ENCODE results near the gene CMTR1. TPM values are rescaled to one million over a fixed set of nuclear protein-coding genes. Genes with fewer than 3 reads are reported as not detected.
A peak's percentile ranks its signal among the peaks of the same experiment; 100 is the strongest.

Gene CMTR1
- total and polyA plus RNA-seq, 4 donors: 4.7 to 25.5 (median 18.8) TPM

DNA sequence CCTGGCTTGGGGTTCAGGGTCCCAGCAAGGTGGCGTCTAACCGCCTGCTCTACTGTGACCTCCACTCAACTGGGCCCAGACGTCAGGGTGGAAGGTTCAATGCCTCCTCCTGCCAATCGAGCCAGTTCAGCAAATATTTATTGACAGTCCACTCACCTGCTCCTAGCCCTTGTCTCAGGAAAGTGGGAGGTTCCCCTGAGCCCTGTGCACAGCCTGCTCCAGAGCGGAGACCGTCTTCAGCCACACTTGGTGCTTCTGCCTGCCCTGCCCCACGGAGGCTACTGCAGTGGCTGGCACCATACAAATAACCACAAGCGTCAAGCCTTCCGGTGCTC lies 60.6 kb downstream of the CMTR1 start:
- H3K4me3 ChIP-seq (ENCODE audit: low read depth in 1 of 3, low read length in 3 of 3): no peak overlapping the region
- no peaks in the 10 kb centered on the region for H3K36me3 ChIP-seq (ENCODE audit: control insufficient read depth in 4 of 4, insufficient read depth in 3 of 4, low read depth in 1 of 4, low read length in 3 of 4)
- H3K27me3 ChIP-seq (ENCODE audit: control insufficient read depth in 4 of 4, insufficient read depth in 4 of 4, low read length in 3 of 4): no peaks in the 10 kb centered on the region
- 67% methylated on average over 9 of the region's 9 CpGs for WGBS
- no peaks in the 10 kb centered on the region for H3K9me3 ChIP-seq (ENCODE audit: control insufficient read depth in 4 of 4, low read length in 3 of 4)
- TF ChIP-seq, protein P1, sequence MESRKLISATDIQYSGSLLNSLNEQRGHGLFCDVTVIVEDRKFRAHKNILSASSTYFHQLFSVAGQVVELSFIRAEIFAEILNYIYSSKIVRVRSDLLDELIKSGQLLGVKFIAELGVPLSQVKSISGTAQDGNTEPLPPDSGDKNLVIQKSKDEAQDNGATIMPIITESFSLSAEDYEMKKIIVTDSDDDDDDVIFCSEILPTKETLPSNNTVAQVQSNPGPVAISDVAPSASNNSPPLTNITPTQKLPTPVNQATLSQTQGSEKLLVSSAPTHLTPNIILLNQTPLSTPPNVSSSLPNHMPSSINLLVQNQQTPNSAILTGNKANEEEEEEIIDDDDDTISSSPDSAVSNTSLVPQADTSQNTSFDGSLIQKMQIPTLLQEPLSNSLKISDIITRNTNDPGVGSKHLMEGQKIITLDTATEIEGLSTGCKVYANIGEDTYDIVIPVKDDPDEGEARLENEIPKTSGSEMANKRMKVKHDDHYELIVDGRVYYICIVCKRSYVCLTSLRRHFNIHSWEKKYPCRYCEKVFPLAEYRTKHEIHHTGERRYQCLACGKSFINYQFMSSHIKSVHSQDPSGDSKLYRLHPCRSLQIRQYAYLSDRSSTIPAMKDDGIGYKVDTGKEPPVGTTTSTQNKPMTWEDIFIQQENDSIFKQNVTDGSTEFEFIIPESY (IDR thresholded peaks at IDR 0.05): no peak
- peak; percentile 34 to 35 for TF ChIP-seq HNF4A (conservative IDR thresholded peaks at IDR 0.05)
- TF ChIP-seq RXRA (IDR thresholded peaks at IDR 0.05): peak; percentile 33 to 57
- H3K4me1 ChIP-seq (ENCODE audit: control insufficient read depth in 4 of 4, insufficient read depth in 4 of 4, low read length in 3 of 4): peaks cover 3 to 19% (median 13%) of the 10 kb centered on the region in 4 donors
- no peak overlapping the region for H3K27ac ChIP-seq (ENCODE audit: low read depth in 1 of 2, low read length in 2 of 2)
- H3K9ac ChIP-seq (ENCODE audit: low read depth in 1 of 2, low read length in 2 of 2): no peak overlapping the region
- no peak for DNase-seq (ENCODE audit: low spot score)

- Histone ChIP-seq H3K4me1 (ENCODE audit: control insufficient read depth in 4 of 4, insufficient read depth in 4 of 4, low read length in 3 of 4) (peaks cover 3 to 31% (median 18%) of the 10 kb centered on the region in 4 donors), H3K4me3 (ENCODE audit: low read depth in 1 of 3, low read length in 3 of 3) (no peak overlapping the region), H3K27ac (ENCODE audit: low read depth in 1 of 2, low read length in 2 of 2) (no peak overlapping the region), H3K36me3 (ENCODE audit: control insufficient read depth in 4 of 4, insufficient read depth in 3 of 4, low read depth in 1 of 4, low read length in 3 of 4) (no peaks in the 10 kb centered on the region), H3K27me3 (ENCODE audit: control insufficient read depth in 4 of 4, insufficient read depth in 4 of 4, low read length in 3 of 4) (no peaks in the 10 kb centered on the region), H3K9ac (ENCODE audit: low read depth in 1 of 2, low read length in 2 of 2) (peak overlapping the region in 1 of 2 donors; percentile 37), H3K9me3 (ENCODE audit: control insufficient read depth in 4 of 4, low read length in 3 of 4) (no peaks in the 10 kb centered on the region)
- TF ChIP-seq TAF1 (conservative IDR thresholded peaks at IDR 0.05) (no peak), EGR1 (IDR thresholded peaks at IDR 0.05; ENCODE audit: low read depth in 2 of 2) (no peak), FOXA1 (IDR thresholded peaks at IDR 0.05) (no peak), HNF4G (IDR thresholded peaks at IDR 0.05) (no peak), NR2F2 (IDR thresholded peaks at IDR 0.05) (no peak), REST (IDR thresholded peaks at IDR 0.05) (no peak), FOXA2 (IDR thresholded peaks at IDR 0.05) (no peak), YY1 (IDR thresholded peaks at IDR 0.05) (no peak), ATF3 (IDR thresholded peaks at IDR 0.05) (no peak), MAX (IDR thresholded peaks at IDR 0.05) (no peak), RAD21 (IDR thresholded peaks at IDR 0.05) (no peak), CTCF (IDR thresholded peaks at IDR 0.05; ENCODE audit: low read depth, low read length, missing input control) (no peak), HNF4A (conservative IDR thresholded peaks at IDR 0.05) (no peak), SP1 (IDR thresholded peaks at IDR 0.05) (no peak), JUND (IDR thresholded peaks at IDR 0.05) (no peak), RXRA (IDR thresholded peaks at IDR 0.05) (no peak), GABPA (IDR thresholded peaks at IDR 0.05 in 1 of 2, conservative IDR thresholded peaks at IDR 0.05 in 1 of 2) (no peak)
- TF ChIP-seq, protein P1 (IDR thresholded peaks at IDR 0.05): no peak
- DNase-seq (ENCODE audit: low spot score): no peak
- WGBS: 92% methylated on average over 4 of the region's 4 CpGs
Observed at GRCh38 chr6:37495244-37495934, 62.4 kb downstream of the CMTR1 start.
